ENCODE results near the gene WNK1.

GRCh38 chr12:751192-751998 is 984 bp upstream of the WNK1 start:
- TF ChIP-seq CTCF (IDR thresholded peaks at IDR 0.05), result peak; percentile 48 to 86 (median 64)
- no peak for TF ChIP-seq POLR2A (IDR thresholded peaks at IDR 0.05)
